Activated CD4-positive, alpha-beta T cell treated with anti-CD3 and anti-CD28 coated beads, Interleukin-2, amount 50 U/mL, for 1 hour (primary cell): ENCODE measurements around the gene CAMP.
"Not testable (repeated sequence)": the region's sequence is repeated elsewhere in the genome, so short reads cannot be mapped to it uniquely, and the experiment has no call there.

Source experiments
- DNase-seq: peaks from one replicate; pipeline ENCODE4 v3.0.0-alpha.2; 2020

The CAMP gene

GRCh38 chr3:48222616-48223513, at the start of gene CAMP:
Gene CAMP (plus strand): TSS chr3:48223495. CDS start chr3:48223512, 17 bp downstream.
- DNase-seq, result no peak

- DNase-seq, result no peak
Observed at GRCh38 chr3:48178072-48178471, 45.2 kb upstream of the CAMP start.

GRCh38 chr3:48180021-48180420, 43.3 kb upstream of the CAMP start:
- no peak for DNase-seq

- no peak for DNase-seq
Observed at GRCh38 chr3:48180531-48181253, 42.6 kb upstream of the CAMP start.

- no peak for DNase-seq
Observed at GRCh38 chr3:48184299-48184698, 39.0 kb upstream of the CAMP start.

- no peak for DNase-seq
Observed at GRCh38 chr3:48185129-48185528, 38.2 kb upstream of the CAMP start.

- no peak for DNase-seq
Observed at GRCh38 chr3:48186631-48187300, 36.5 kb upstream of the CAMP start.

- no peak for DNase-seq
Observed at GRCh38 chr3:48187301-48187578, 36.1 kb upstream of the CAMP start.

GRCh38 chr3:48187579-48188265, 35.6 kb upstream of the CAMP start:
- DNase-seq, result no peak

- DNase-seq, result peak; percentile 88
Observed at GRCh38 chr3:48188266-48189201, 34.8 kb upstream of the CAMP start, which contains the start of gene CDC25A. Gene CDC25A (minus strand): TSS chr3:48188417. CDS start chr3:48187947, 470 bp downstream.

GRCh38 chr3:48189321-48189720, 34.0 kb upstream of the CAMP start:
- DNase-seq, result no peak

- no peak for DNase-seq
Observed at GRCh38 chr3:48190911-48191310, 32.4 kb upstream of the CAMP start.

GRCh38 chr3:48194446-48195071, 28.7 kb upstream of the CAMP start:
- DNase-seq, result peak; percentile 10

- DNase-seq, result no peak
Observed at GRCh38 chr3:48196611-48197010, 26.7 kb upstream of the CAMP start.

- DNase-seq, result no peak
Observed at GRCh38 chr3:48199117-48199516, 24.2 kb upstream of the CAMP start.

GRCh38 chr3:48202632-48203031, 20.7 kb upstream of the CAMP start:
- DNase-seq, result no peak

GRCh38 chr3:48208076-48208475, 15.2 kb upstream of the CAMP start:
- no peak for DNase-seq

GRCh38 chr3:48209445-48209844, 13.8 kb upstream of the CAMP start:
- DNase-seq, result no peak

GRCh38 chr3:48210534-48210933, 12.8 kb upstream of the CAMP start:
- not testable (repeated sequence) for DNase-seq

- DNase-seq, result not testable (repeated sequence)
Observed at GRCh38 chr3:48211776-48212175, 11.5 kb upstream of the CAMP start.

- no peak for DNase-seq
Observed at GRCh38 chr3:48214225-48214624, 9.1 kb upstream of the CAMP start.
